ENCODE measurements around the gene TLE2.
"Not testable (repeated sequence)": the region's sequence is repeated elsewhere in the genome, so short reads cannot be mapped to it uniquely, and the experiment has no call there.

Gene TLE2

GRCh38 chr19:2982983-2983350 lies 46.1 kb downstream of the TLE2 start:
- DNase-seq (ENCODE audit: low spot score) = no peak

GRCh38 chr19:2982561-2982960 lies 46.5 kb downstream of the TLE2 start:
- DNase-seq (ENCODE audit: low spot score) = no peak

- DNase-seq (ENCODE audit: low spot score) = no peak
Observed at GRCh38 chr19:2981898-2982297, 47.2 kb downstream of the TLE2 start.

GRCh38 chr19:2978772-2979171 lies 50.3 kb downstream of the TLE2 start:
- DNase-seq (ENCODE audit: low spot score) = no peak

GRCh38 chr19:2978166-2978767 lies 50.8 kb downstream of the TLE2 start:
- no peak for DNase-seq (ENCODE audit: low spot score)

GRCh38 chr19:2977746-2978138 lies 51.3 kb downstream of the TLE2 start:
- DNase-seq (ENCODE audit: low spot score) = no peak

DNA sequence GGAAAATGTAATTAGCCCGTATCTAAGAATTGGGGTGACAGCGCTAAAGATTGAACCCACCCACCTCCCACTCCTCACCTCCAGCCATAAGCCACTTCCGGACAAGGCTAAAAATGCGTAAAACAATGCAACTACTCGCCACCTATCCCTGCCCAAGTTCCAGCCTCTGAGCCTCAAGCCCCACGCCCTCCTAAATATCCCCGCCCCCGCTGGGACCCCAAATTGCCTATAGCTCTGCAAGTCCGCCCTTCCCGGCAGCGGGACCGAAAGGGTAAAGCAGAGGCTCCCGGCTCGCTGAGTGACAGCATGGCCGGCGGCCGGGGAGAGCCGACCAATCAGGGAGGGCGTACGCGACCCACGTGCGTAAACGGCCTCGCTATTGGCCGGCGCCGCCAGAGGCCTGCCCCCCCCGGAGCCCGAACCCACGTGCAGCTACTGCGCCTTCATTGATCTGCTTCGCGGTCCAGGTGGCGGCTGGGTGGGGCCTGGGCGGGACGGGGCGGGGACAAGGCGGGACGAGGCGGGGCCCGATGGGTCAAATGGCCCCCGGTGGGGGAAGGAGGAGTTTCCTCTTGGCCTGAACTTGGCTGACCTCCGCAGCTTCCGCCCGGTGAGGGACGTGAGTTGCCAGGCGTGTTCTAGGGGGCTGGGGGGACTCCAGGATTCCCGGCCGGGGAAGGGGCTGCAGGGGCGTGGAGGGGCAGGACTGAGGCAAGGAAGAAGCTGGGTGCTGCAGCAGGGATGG lies 51.9 kb downstream of the TLE2 start, which contains the start of gene TLE6:
Gene TLE6 (plus strand): TSS at position 564 of the 745 bp plus-strand sequence. CDS start 670 bp downstream, outside the sequence.
- peak; percentile 94 for DNase-seq (ENCODE audit: low spot score)

DNA sequence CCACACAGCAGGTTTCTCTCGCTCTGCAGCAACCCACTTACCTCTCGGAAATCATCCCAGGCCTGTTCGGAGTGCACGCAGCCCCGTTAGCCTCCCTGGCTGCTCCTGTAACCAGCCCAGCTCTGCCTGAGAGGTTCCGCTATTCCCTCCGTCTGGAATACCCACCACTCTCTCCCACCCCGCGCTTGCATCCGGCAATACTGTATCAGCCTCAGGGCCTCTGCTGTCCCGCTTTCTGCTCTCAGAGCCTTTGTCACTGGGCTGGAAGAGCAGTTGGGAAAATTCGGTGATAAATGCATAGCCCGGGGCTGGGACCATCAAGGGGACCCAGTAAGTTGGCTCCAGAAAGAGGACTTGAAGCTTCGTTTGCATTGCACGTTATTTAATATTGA lies 52.5 kb downstream of the TLE2 start:
- no peak for DNase-seq (ENCODE audit: low spot score)

DNA sequence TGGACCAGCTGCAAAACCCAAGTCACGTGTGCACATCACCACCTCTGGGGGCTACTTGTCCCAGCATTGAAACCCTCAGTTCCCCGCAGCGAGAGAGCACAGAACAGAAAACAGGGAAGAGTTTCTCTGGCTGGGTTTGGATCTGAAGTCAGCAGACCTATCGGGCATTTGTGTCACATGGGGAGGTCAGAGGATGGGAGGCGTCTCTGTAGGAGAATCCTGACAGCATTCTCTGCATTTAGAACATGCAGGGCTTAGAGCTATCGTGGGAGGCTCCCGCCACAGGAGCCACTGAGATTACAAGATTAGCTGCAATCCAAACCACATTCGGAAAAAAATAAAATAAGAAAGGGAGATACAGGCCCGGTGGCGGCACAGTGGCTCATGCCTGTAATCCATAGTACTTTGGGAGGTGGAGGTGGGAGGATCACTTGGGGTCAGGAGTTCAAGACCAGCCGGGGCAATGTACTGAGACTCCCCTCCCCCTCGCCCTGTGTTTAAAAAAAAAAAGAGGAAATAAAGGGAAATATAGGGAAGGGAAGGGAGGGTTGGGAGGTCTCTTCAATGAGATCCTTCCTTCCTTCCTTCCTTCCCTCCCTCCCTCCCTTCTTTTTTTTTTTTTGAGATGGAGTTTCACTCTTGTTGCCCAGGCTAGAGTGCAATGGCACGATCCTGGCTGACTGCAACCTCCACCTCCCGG lies 54.6 kb downstream of the TLE2 start:
- DNase-seq (ENCODE audit: low spot score) = no peak

- no peak for DNase-seq (ENCODE audit: low spot score)
Observed at GRCh38 chr19:2973229-2973628, 55.9 kb downstream of the TLE2 start.

GRCh38 chr19:2970201-2970835 lies 58.8 kb downstream of the TLE2 start:
- no peak for DNase-seq (ENCODE audit: low spot score)

GRCh38 chr19:2969104-2969504 lies 60.0 kb downstream of the TLE2 start:
- no peak for DNase-seq (ENCODE audit: low spot score)

DNA sequence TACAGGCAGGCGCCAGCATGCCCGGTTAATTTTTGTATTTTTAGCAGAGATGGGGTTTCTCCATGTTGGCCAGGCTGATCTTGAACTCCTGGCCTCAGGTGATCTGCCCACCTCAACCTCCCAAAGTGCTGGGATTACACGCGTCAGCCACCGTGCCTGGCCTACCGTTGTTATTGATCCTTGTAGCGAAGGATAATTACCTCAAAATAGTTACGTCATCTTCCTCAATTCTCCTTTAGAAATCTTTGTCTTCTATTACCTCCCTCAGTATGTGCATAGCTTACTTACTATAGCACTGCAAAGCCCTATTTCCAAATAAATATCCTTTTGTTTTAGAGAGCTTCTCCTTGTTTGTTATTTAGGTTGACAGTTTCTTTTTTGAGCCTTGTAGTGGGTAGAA lies 61.1 kb downstream of the TLE2 start:
- no peak for DNase-seq (ENCODE audit: low spot score)

DNA sequence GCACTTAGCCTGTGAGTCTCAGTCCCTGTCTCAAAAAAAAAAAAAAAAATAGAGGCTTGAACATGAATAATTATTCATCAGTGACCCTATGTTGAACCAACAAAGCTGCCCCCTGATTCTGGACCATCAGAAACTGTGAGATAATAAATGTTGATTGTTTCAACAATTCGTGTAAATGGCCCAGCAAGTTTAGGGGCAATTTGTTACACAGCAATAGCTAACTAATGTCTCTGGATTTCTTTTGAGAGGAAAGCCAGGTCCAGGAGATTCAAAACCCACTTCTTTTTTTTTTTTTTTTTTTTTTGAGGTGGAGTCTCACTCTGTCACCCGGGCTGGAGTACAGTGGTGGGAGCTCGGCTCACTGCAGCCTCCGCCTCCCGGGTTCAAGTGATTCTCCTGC lies 64.2 kb downstream of the TLE2 start:
- DNase-seq (ENCODE audit: low spot score) = no peak

GRCh38 chr19:2963631-2964030 lies 65.4 kb downstream of the TLE2 start:
- not testable (repeated sequence) for DNase-seq (ENCODE audit: low spot score)

- DNase-seq (ENCODE audit: low spot score) = no peak
Observed at GRCh38 chr19:2963122-2963521, 66.0 kb downstream of the TLE2 start.

- DNase-seq (ENCODE audit: low spot score) = peak; percentile 81
Observed at GRCh38 chr19:2962018-2962670, 66.9 kb downstream of the TLE2 start.

- DNase-seq (ENCODE audit: low spot score) = no peak
Observed at GRCh38 chr19:2960120-2960519, 69.0 kb downstream of the TLE2 start.

GRCh38 chr19:2957160-2957559 lies 71.9 kb downstream of the TLE2 start:
- no peak for DNase-seq (ENCODE audit: low spot score)

GRCh38 chr19:2952953-2953481 lies 76.1 kb downstream of the TLE2 start:
- no peak for DNase-seq (ENCODE audit: low spot score)

- peak; percentile 100 for DNase-seq (ENCODE audit: low spot score)
Observed at GRCh38 chr19:2950286-2951124, 78.6 kb downstream of the TLE2 start.
